H1 (cell line): ENCODE results near the gene ZFP64. TPM values are rescaled to one million over a fixed set of nuclear protein-coding genes. Genes with fewer than 3 reads are reported as not detected.
"Not testable (repeated sequence)": the region's sequence is repeated elsewhere in the genome, so short reads cannot be mapped to it uniquely, and the experiment has no call there.

Experiments used
- CTCF ChIA-PET: fragments of 300-600 bp; sonication (Branson Sonifier 250); formaldehyde crosslinking; loops from one replicate; lab custom pipeline; 2021; ENCODE audit not compliant: partially characterized antibody; lab: Charles Lee
- POLR2A ChIA-PET: fragments of 300-600 bp; sonication (Branson Sonifier 250); formaldehyde crosslinking; loops from one replicate; lab custom pipeline; 2021; ENCODE audit warnings: inconsistent platforms; ENCODE audit not compliant: partially characterized antibody; lab: Charles Lee
- DNase-seq, 2 experiments: peaks; one replicate each; pipeline versions ENCODE4 v3.0.0 to v3.0.0-alpha.2; 2010 to 2022; ENCODE audit warnings: low spot score in 2 of 2, low read depth in 1 of 2, mixed read lengths in 1 of 2
- FAIRE-seq: peaks from 2 replicates; lab custom pipeline; 2011; peaks lifted over from hg19 to GRCh38; lab: Jason Lieb, UNC
- H2AFZ ChIP-seq: 2 replicates; pipeline ENCODE4 v1.8.1; 2012; ENCODE audit warnings: low read length, inconsistent platforms
- H2AK5ac ChIP-seq: 2 replicates; pipeline ENCODE4 v1.6.1; 2013; ENCODE audit warnings: low read depth, low read length
- H2BK120ac ChIP-seq: replicated peaks from 2 replicates; pipeline ENCODE3; 2013; ENCODE audit warnings: low read depth, low read length, inconsistent platforms
- H2BK12ac ChIP-seq: 2 replicates; pipeline ENCODE4 v1.6.1; 2013; ENCODE audit warnings: low read depth, low read length
- H2BK15ac ChIP-seq: 2 replicates; pipeline ENCODE4 v1.6.1; 2013; ENCODE audit warnings: low read length
- H2BK20ac ChIP-seq: 2 replicates; pipeline ENCODE4 v1.6.1; 2013; ENCODE audit warnings: low read length
- H2BK5ac ChIP-seq: 2 replicates; pipeline ENCODE4 v1.6.1; 2013; ENCODE audit warnings: low read depth, low read length
- H3K14ac ChIP-seq: 2 replicates; pipeline ENCODE4 v1.6.1; 2013; ENCODE audit warnings: inconsistent platforms; ENCODE audit not compliant: insufficient read length
- H3K18ac ChIP-seq: 2 replicates; pipeline ENCODE4 v1.6.1; 2013; ENCODE audit warnings: low read length; ENCODE audit errors: extremely low read depth
- H3K23ac ChIP-seq: 2 replicates; pipeline ENCODE4 v1.6.1; 2013; ENCODE audit warnings: inconsistent platforms; ENCODE audit not compliant: insufficient read length
- H3K23me2 ChIP-seq: 2 replicates; pipeline ENCODE4 v1.6.1; 2013; ENCODE audit warnings: low read depth, low read length
- H3K27ac ChIP-seq: 2 replicates; pipeline ENCODE4 v1.6.1; 2011; ENCODE audit warnings: low read depth, low read length, inconsistent platforms
- H3K27me3 ChIP-seq, 4 experiments: replicated peaks in 1 of 4; 1 replicate in 1 of 4; 2 replicates in 3 of 4; pipeline versions ENCODE4 v1.6.1 to v1.8.1; 2011 to 2013; ENCODE audit warnings: low read length in 3 of 4, mild to moderate bottlenecking in 3 of 4, inconsistent platforms in 2 of 4, mixed read lengths in 2 of 4, moderate library complexity in 1 of 4; ENCODE audit not compliant: control insufficient read depth in 3 of 4, insufficient read depth in 3 of 4; ENCODE audit errors: extremely low read depth in 1 of 4
- H3K36me3 ChIP-seq, 4 experiments: 2 replicates each; pipeline versions ENCODE4 v1.6.1 to v1.8.1; 2011 to 2013; ENCODE audit warnings: mild to moderate bottlenecking in 4 of 4, low read length in 3 of 4, moderate library complexity in 2 of 4, control low read depth in 1 of 4, inconsistent platforms in 1 of 4; ENCODE audit not compliant: insufficient read depth in 4 of 4, control insufficient read depth in 2 of 4
- H3K4ac ChIP-seq: replicated peaks from 2 replicates; pipeline ENCODE3; 2013; ENCODE audit warnings: low read length, low read depth, mixed read lengths, inconsistent platforms; ENCODE audit not compliant: insufficient read length
- H3K4me1 ChIP-seq, 4 experiments: replicated peaks in 1 of 4; 1 replicate in 1 of 4; 2 replicates in 3 of 4; pipeline versions ENCODE4 v1.6.1 to v1.8.1; 2011 to 2013; ENCODE audit warnings: low read length in 3 of 4, inconsistent platforms in 2 of 4, mixed read lengths in 1 of 4; ENCODE audit not compliant: insufficient read depth in 4 of 4, control insufficient read depth in 3 of 4
- H3K4me2 ChIP-seq, 2 experiments: 2 replicates each; pipeline versions ENCODE4 v1.6.1 to v1.8.1; 2011 to 2013; ENCODE audit warnings: low read depth in 2 of 2, low read length in 2 of 2, control low read depth in 1 of 2, inconsistent platforms in 1 of 2, mild to moderate bottlenecking in 1 of 2; ENCODE audit not compliant: insufficient read depth in 1 of 2
- H3K4me3 ChIP-seq, 4 experiments: fragments of 200-600, 300-600 bp in 1 of 4; sonication (generic), shearing (Covaris generic), sonication (Bioruptor Twin) in 1 of 4; 2 replicates each; pipeline versions ENCODE4 v1.5.1 to v1.8.1; 2011 to 2016; ENCODE audit warnings: low read length in 4 of 4, low read depth in 3 of 4, control low read depth in 2 of 4, inconsistent platforms in 2 of 4, mild to moderate bottlenecking in 2 of 4, mixed read lengths in 1 of 4, moderate library complexity in 1 of 4; ENCODE audit not compliant: insufficient read depth in 2 of 4; ENCODE audit errors: extremely low read depth in 1 of 4
- H3K56ac ChIP-seq: replicated peaks from 2 replicates; pipeline ENCODE3; 2013; ENCODE audit warnings: low read depth, mild to moderate bottlenecking, mixed read lengths, low read length, inconsistent platforms; ENCODE audit not compliant: insufficient read length
- H3K79me1 ChIP-seq: 2 replicates; pipeline ENCODE4 v1.6.1; 2013; ENCODE audit warnings: low read depth, low read length, control low read depth
- H3K79me2 ChIP-seq, 2 experiments: 2 replicates each; pipeline versions ENCODE4 v1.6.1 to v1.8.1; 2012 to 2013; ENCODE audit warnings: low read length in 2 of 2, mild to moderate bottlenecking in 2 of 2, inconsistent platforms in 1 of 2; ENCODE audit not compliant: insufficient read depth in 2 of 2, control insufficient read depth in 1 of 2
- H3K9ac ChIP-seq, 4 experiments: replicated peaks in 1 of 4; 1 replicate in 1 of 4; 2 replicates in 3 of 4; pipeline versions ENCODE4 v1.6.1 to v1.8.1; 2011 to 2013; ENCODE audit warnings: low read depth in 3 of 4, low read length in 3 of 4, control low read depth in 2 of 4, mild to moderate bottlenecking in 2 of 4, moderate library complexity in 2 of 4, inconsistent platforms in 1 of 4; ENCODE audit errors: extremely low read depth in 1 of 4
- H3K9me3 ChIP-seq, 2 experiments: 2 replicates each; pipeline versions ENCODE4 v1.6.1 to v1.8.1; 2012 to 2013; ENCODE audit warnings: mild to moderate bottlenecking in 2 of 2, moderate library complexity in 2 of 2, control low read depth in 1 of 2, inconsistent platforms in 1 of 2, low read depth in 1 of 2, low read length in 1 of 2, mixed read lengths in 1 of 2; ENCODE audit not compliant: insufficient read depth in 2 of 2
- H4K20me1 ChIP-seq, 2 experiments: replicated peaks in 1 of 2; 2 replicates each; pipeline versions ENCODE3 to v1.8.1; 2011 to 2013; ENCODE audit warnings: inconsistent platforms in 2 of 2, low read length in 2 of 2, mild to moderate bottlenecking in 1 of 2; ENCODE audit not compliant: insufficient read depth in 2 of 2, control insufficient read depth in 1 of 2
- H4K5ac ChIP-seq: 2 replicates; pipeline ENCODE4 v1.6.1; 2013; ENCODE audit warnings: low read length, low read depth, mixed read lengths, inconsistent platforms; ENCODE audit not compliant: insufficient read length
- H4K8ac ChIP-seq: 2 replicates; pipeline ENCODE4 v1.8.0; 2013; ENCODE audit warnings: mild to moderate bottlenecking, moderate library complexity, low read length, inconsistent platforms; ENCODE audit not compliant: insufficient read depth; ENCODE audit errors: extremely low read depth
- H4K91ac ChIP-seq: replicated peaks from 2 replicates; pipeline ENCODE3; 2013; ENCODE audit warnings: low read length, mixed read lengths, inconsistent platforms; ENCODE audit not compliant: insufficient read length
- WGBS, 2 experiments: shearing (Covaris generic) in 1 of 2; methylation state at CpG; one replicate each; pipeline versions ENCODE4 v1.1.6 to v1.1.7; 2013 to 2015; ENCODE audit warnings: low lambda C conversion rate in 2 of 2, mixed read lengths in 2 of 2, inconsistent platforms in 1 of 2, low coverage in 1 of 2, missing lambda C conversion rate in 1 of 2; ENCODE audit not compliant: insufficient replicate concordance in 2 of 2, insufficient coverage in 1 of 2, insufficient read length in 1 of 2; ENCODE audit errors: extremely low coverage in 1 of 2, missing lambda C conversion rate in 1 of 2; 5-methylcytosine and 5-hydroxymethylcytosine counted together
- polyA plus RNA-seq, 7 experiments: library from polyadenylated mRNA; depleted of rRNA in 3 of 7; stranded (reverse) in 5 of 7; unstranded in 2 of 7; fragments of >200 nt in 5 of 7; fragments of 200-250 nt in 2 of 7; gene quantifications; 1 replicate in 5 of 7; 2 replicates in 1 of 7; 4 replicates in 1 of 7; pipeline versions ENCODE4 v1.2.1 to v1.2.3, GENCODE V29; 2011 to 2013; ENCODE audit warnings: missing spikeins in 2 of 7, mixed read lengths in 2 of 7
- total RNA-seq: library from RNA; stranded (reverse); fragmentation: NEBNext Ultra II Directional; extraction: Animal tissue kit (Norgen Biotek cat#: 25700); gene quantifications from 2 replicates; pipeline ENCODE4 v1.2.1, GENCODE V29; 2021

ZFP64 gene
- total and polyA plus RNA-seq, 2 of the 8 experiments (the other 6 are each of a cell fraction or from before 2014, with no cell fraction given) = 25.3 to 43.7 TPM

GRCh38 chr20:52229346-52229745 is 37.8 kb upstream of the ZFP64 start:
- H4K91ac ChIP-seq, H3K4ac ChIP-seq, H2AFZ ChIP-seq, H2BK20ac ChIP-seq, POLR2A ChIA-PET, H3K23ac ChIP-seq, H2AK5ac ChIP-seq, FAIRE-seq, H2BK120ac ChIP-seq, H3K14ac ChIP-seq, H3K36me3 ChIP-seq, H2BK5ac ChIP-seq, H3K27me3 ChIP-seq, H3K18ac ChIP-seq, H3K4me2 ChIP-seq, H3K79me1 ChIP-seq, H3K9ac ChIP-seq, H3K23me2 ChIP-seq, H2BK12ac ChIP-seq, H3K9me3 ChIP-seq, H3K79me2 ChIP-seq, H2BK15ac ChIP-seq, H4K20me1 ChIP-seq, H3K56ac ChIP-seq, H4K5ac ChIP-seq, H3K4me3 ChIP-seq, H3K27ac ChIP-seq, DNase-seq, H3K4me1 ChIP-seq, H4K8ac ChIP-seq: not testable (repeated sequence)
- WGBS, 2 experiments = 59% methylated on average over 1 of the region's 1 CpG; no CpG with 5 or more reads in 1 of the 2 experiments
- CTCF ChIA-PET = interaction anchor here (1.8 kb wide), 1 partner anchor 11 kb away, joined by 3 read pairs; no protein-coding TSS in a partner anchor
